Retina (tissue), 1 donor: ENCODE measurements around the gene IL31.
"Not testable (repeated sequence)": the region's sequence is repeated elsewhere in the genome, so short reads cannot be mapped to it uniquely, and the experiment has no call there.

ENCODE experiments used
- DNase-seq: peaks from one replicate; pipeline ENCODE4 v3.0.0-alpha.2; 2016

IL31 gene

DNA sequence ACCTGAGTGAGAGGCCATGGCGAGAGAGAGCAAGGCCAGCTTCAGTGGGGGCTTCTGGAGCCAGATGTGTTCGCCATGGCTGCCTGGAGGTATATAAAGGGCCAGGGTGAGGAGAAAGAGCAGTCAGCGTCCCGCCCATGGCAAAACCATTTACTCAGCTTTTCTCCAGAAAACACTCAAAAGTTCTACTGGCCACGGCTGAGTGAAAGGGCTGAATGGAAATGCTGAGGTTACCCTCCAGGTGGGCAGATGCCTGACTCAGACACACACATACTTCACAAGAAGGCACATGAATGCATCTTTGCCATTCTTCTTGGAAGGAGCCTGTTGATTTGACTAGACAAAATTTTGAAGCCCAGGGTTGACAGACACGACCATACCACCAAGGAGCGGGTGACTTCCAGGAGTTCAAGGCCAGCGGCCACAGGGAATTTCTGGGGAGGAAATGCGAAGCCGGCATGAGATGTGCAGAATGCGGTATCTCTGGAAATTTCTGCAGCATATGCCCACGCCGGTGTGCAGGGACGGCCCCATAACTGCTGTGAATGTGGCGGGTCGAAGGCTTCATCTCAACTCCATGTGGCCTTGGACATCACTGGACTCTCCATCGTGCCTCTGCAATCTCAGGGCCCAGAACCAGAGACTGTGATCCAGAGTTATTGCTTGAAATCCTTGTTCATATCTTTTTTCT, at the start of gene IL31:
Gene IL31, minus strand, starts transcription at position 67 of the 691 bp plus-strand sequence. Its CDS starts 49 bp downstream, at position 18.
- DNase-seq: no peak

DNA sequence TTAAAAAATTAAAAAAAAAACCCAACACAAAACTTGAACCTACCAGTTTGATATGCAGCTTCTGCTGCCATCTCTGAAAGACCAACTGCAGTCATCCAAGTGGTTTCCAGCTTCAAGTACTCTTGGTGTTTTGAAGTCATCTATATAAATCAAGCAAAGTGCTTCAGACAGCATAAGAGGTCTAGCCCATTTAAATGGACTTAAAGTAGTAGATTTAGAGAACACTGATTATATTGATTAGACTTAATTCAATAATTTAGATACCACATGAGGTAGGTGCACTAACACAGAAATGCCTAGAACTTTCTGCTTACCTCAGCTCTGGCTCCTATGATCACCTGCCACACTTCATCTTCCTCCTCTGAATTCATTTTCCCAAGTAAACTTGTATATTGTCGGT, 42.4 kb upstream of the IL31 start:
- no peak for DNase-seq

DNA sequence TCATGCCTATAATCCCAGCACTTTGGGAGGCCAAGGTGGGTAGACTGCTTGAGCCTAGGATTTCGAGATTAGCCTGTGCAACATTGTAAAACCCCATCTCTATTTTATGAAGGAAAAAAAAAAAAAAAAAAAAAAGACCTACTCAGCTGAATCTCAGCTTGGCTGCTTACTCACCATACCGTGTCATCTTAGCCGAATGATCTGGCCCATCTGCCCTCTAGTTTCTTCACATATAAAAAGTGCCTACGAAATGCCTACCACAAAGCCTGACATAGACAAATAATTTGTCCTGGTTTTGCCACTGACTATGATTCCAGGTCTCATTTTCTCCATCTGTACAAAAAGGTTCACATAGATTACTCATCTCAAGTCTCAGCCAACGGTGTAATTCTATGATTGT, 41.8 kb upstream of the IL31 start:
- no peak for DNase-seq

DNA sequence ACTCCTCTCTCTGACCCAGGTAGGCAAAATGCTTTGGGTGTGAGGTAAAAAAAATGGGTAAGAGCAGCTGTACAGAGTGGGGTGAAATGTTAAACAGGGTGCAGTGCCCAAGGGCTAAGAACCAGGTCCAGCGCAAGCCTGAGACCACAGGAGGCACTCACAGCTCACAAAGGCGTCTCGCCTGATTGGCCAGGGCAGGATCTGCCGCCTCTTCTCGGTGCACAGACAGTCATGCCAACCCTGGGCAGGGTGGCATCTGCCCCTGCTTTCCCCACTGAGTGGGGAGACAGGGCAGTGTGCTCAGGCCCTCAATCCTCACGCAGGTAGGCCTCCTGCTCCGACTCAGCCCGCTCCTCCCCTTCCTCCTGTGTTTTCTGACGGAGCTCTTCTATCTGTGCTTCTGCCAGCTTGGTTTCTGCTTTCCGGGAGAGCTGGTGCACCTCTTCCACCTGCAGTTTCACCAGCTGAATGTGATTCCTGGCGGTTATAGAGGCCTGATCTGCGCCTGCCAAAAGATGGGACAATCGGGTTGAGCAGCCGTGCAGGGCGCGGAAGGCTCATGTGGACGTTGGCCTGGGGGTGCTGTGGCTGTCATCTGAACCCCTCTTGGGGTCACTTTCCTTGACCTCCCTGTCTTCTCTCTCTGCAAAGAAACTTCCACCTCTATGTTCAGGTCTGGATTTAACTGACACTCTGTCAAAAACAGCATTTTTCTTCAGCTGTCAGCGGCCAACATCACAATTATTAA, 34.2 kb upstream of the IL31 start:
- DNase-seq: no peak

DNA sequence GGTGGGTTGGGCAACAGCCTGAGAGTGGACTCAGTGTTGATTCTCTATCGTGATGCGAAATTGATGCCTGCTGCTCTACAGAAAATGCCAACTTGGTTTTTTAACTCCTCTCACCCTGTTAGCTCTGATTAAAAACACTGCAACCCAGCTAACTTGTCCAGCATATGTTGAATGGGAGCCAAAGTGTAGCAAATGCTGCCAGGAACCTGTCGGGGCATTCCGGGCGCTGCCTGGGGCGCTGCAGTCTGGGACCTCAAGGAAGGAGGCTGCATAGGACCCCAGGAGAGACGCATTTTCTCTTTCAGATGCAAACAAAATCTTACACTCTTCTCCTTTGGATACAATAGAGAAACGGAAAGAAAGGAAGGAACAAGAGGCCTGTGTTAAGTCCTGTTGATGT, 33.4 kb upstream of the IL31 start:
- DNase-seq: no peak

DNA sequence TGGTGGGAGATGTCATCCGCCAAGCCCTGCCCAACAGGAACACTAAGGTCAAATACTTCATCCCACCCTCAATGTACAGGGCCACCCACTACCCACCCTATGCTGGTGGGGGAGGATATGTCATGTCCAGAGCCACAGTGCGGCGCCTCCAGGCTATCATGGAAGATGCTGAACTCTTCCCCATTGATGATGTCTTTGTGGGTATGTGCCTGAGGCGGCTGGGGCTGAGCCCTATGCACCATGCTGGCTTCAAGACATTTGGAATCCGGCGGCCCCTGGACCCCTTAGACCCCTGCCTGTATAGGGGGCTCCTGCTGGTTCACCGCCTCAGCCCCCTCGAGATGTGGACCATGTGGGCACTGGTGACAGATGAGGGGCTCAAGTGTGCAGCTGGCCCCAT, 33.0 kb upstream of the IL31 start:
- DNase-seq: no peak

DNA sequence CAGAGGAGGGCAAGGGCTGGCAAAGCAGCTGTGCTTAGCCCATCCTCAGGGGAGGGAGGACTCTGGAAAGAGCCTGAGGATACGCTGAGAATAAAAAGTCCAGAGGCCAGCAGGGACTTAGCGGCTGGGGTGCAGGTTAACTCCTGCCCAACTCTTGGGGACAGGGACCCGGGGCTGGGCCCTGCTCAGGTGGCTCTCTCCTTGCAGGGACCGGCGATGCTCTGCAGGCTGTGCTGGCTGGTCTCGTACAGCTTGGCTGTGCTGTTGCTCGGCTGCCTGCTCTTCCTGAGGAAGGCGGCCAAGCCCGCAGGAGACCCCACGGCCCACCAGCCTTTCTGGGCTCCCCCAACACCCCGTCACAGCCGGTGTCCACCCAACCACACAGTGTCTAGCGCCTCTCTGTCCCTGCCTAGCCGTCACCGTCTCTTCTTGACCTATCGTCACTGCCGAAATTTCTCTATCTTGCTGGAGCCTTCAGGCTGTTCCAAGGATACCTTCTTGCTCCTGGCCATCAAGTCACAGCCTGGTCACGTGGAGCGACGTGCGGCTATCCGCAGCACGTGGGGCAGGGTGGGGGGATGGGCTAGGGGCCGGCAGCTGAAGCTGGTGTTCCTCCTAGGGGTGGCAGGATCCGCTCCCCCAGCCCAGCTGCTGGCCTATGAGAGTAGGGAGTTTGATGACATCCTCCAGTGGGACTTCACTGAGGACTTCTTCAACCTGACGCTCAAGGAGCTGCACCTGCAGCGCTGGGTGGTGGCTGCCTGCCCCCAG, 32.3 kb upstream of the IL31 start:
- no peak for DNase-seq

DNA sequence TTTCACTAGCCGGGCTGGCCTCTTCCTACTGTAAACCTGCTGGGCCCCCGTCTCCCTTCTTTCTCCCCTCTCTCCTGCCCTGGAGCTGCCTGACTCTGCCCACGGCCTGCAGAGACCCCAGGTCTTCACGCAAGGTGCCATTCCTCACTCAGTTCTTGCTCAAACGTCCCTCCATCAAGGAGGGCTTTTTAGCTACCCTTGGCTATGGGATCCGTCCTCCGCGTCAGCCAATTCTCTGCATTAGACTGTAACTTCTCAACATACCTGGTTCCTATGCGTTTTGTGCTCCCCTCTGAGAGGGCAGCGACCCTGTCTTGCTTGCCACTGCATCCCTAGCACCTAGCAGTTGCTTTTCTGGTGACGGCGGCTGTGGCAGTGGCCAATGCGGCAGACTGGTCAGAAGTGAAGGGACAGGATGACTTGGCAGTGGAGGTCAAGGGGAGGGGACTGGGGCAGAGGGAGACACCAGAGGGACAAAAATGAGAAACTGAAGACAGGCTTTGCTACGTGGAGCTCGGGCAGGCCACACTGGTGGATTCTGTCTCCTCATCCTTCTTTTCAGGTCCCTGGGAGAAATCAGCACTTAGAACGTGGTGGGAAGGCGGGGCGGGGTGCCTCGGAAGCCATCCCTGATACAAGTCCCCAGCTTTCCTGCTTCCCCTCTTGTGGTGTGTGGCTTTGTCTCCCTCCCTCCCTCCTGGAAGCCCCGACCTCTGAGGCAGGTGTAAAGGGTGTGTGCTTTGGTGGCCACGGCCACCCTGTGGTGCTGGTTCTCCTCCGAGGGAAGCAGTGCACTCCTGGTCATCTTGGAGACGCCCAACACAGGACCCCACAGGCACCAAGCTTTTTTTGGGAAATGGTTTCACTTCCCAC, 31.3 kb upstream of the IL31 start:
- DNase-seq: no peak

DNA sequence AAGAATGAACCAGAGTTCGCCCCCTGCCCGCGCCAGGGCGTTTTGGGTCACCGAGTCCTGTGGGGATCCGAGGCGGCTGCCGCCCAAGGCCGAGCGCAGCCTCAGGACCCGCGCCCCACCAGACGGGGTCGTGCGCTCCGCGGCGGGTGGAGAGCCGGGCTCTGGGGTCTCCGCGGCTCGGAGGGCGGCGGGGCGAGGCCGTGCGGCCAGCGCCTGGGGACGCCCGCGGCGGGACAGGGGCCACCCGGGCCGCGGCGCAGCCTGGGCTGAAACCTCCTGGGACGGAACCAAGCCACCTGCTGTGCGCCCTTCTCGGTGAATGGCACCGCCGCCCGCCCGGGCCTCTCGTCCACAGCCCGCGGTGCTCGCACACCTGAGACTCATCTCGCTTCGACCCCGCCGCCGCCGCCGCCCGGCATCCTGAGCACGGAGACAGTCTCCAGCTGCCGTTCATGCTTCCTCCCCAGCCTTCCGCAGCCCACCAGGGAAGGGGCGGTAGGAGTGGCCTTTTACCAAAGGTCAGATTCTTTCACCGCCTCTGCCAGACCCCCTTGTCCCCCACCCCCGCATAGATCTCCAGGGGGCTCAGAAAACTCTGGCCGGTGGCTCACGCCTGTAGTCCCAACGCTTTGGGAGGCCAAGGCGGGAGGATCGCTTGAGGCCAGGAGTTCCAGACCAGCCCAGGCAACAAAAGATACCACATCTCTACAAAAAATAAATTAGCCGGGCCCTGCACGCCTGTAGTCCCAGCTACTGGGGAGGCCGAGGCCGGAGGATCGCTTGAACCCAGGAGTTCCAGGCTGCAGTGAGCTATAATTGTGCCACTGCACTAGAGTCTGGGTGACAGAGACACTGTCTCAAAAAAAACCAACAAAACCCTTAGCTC, 30.4 kb upstream of the IL31 start:
- DNase-seq: peak; percentile 65

DNA sequence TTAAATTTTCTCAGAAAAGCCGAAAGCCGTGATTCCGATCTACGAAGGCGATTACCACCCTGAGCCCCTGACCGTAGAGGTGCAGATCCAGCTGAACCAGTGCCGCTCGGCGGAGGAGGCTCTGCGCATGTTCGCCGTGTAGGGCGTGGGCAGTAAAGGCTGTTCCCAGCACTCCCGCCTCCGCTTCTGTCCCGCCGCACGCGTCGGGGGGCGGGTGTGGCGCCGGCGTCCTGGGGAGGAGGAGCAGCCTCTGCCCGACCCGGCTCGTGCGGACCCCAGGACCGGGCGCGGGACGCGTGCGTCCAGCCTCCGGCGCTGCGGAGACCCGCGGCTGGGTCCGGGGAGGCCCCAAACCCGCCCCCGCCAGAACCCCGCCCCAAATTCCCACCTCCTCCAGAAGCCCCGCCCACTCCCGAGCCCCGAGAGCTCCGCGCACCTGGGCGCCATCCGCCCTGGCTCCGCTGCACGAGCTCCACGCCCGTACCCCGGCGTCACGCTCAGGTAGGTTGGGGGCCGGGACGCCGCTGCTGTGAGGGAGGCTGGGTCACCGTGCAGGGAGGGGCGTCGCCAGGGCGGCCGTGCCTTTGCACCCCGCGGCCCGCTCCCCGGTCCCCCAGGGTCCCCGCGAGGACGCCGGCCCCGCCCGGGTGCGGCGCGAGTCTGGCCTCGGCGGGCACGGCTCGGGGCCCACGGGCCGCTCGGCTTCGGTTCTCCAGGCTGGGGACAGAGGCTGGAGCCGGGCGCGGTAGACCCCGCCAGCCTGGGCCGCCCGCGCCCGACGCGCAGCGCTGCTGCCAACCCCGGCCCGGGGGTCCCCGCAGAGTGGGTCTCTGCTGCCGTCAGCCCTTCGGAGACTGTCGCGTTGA, 29.5 kb upstream of the IL31 start, which contains the start of gene B3GNT4:
Gene B3GNT4, plus strand, starts transcription at position 409 of the 866 bp plus-strand sequence. CDS start 910 bp downstream, outside the sequence.
- DNase-seq: peak; percentile 70

DNA sequence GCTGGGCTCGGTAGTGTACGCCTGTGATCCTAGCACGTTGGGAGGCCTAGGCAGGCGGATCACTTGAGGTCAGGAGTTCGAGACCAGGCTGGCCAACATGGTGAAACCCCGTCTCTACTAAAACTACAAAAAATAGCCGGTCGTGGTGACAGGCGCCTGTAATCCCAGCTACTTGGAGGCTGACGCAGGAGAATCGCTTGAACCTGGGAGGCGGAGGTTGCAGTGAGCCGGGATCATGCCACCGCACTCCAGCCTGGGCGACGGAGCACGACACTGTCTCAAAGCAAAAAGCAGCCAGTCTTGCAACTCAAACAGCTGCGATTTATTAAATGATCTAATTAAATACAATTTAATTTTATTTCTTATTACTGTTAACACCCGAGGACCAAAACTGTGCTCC, 28.8 kb upstream of the IL31 start:
- DNase-seq: not testable (repeated sequence)

DNA sequence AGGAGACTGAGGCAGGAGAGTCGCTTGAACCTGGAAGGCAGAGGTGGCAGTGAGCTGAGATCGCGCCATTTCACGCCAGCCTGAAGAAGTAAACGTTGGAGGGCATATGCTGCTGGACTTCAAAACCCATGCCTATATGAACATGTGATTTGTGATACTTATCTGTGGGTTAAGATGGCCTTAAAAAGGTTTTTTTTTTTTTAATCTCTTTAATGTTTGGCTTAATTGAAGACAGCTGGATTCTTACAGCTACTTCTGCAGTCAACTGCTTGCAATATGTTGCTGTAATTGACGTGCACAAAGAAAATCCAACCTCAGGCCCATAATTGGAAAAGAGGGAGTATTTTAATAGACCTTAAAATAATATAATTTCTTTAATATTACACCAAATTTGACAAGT, 28.0 kb upstream of the IL31 start:
- no peak for DNase-seq

DNA sequence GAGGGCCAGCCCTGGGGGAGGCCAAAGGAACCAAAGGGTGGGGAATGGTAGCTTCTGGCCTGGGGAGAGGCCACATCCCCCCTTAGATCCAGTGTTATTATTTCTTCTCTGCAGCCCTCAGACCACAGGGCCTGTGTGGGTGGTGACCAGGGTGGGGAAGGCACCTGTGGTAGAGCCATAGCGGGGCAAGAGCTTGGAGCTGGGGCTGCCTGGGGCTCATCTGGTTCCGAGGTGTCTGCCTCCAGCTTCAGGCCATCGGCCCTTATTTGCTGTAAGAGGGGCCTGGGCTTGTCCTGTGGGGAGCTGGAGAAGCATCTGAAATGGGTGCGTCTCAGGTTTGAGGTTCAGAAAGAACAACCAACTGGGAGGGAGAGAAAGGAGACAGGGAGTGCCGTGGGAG, 27.4 kb upstream of the IL31 start:
- DNase-seq: no peak

DNA sequence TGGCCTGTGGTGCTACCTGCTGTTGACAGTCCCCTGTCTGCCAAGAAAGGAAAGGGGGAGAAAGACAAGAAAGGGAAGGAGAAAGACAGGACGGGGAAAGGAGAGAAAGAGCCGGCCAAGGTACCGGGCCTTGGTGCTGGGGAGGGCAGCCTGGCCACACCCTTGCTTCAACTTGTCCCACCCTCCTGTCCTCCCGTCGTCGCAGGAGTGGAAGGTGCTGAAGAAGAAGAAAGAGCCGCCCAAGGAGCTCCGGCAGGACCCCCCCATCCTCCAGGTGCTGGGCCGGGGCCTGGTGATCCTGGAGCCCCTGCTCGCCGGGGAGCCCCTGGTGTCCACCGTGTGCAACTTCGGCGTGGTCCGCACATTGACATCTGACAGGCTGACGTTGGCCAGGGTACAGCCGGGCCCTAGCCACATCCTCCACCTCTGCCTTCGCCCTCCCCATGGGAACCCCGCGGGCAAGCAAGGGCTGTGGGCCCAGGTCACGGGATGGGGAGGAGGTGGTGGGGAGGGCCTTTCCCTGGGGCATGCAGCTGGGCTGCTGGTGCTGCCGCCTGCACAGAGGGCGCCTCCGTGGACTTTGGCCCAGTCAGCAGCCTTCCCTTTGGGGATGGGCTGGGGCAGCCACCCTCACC, 26.6 kb upstream of the IL31 start:
- no peak for DNase-seq

DNA sequence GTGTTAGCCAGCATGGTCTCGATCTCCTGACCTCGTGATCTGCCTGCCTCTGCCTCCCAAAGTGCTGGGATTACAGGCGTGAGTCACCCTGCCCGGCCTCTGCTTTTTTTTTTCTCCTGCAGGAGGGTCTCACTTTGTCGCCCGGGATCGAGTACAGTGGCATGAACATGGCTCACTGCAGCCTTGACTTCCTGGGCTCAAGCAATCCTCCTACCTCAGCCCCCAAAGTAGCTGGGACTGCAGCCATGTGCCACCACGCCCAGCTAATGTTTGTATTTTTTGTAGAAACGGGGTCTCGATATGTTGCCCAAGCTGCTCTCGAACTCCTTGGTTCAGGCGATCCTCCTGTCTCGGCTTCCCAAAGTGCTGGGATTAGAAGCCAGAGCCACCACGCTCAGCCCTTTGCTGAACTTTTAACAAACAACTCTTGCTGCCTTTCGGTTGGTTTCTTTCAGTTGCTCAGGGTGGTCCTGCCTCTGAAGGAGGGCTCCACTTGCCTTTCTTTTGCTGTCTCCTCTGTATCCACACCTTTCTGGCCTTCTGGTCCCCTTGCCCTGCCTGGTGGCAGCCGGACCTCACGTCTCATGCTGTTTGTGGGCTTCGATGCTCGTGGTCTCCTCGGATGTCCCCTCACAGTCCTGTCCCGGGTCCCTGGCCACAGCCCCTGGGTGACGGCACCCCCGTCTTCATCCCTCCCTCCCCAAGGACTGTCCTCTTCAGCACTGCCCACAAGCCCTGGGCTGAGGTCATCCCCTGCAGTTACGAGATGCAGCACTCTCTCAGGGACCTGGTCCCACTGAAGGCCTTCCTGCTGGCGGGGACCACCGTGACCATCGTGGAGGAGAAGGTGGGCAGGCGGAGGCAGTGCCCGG, 25.7 kb upstream of the IL31 start:
- no peak for DNase-seq

DNA sequence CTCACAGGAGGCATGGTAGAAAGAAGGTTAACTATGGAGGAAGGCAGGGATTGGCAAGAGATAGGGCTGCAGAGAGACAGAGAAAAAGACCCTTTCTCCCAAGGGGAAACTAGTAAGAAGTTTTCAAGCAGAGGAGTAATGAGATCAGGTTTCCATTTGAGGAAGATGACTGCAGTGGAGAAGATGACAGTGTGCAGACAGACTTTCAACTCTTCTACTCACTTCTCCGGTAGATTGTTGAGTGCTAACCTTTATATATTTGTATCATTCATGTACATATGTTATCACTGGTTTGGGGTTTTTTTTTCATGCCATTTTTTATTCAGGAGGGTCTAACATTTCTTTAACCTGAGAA, 23.6 kb upstream of the IL31 start:
- DNase-seq: no peak

DNA sequence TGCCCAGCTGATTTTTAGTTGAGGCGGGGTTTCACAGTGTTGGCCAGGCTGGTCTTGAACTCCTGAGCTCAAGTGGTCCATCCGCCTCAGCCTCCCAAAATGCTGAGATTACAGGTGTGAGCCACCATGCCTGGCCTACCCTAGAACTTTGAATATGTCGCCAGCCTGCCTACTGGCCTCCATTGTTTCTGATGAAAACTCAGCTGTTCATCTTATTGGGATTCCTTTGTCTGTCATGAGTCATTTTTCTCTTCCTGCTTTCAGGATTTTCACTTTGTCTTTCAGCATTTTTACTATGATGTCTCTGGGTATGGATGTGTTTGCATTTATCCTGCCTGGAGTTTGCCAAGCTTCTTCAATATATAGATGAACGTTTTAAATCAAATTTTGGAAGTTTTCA, 21.4 kb upstream of the IL31 start:
- no peak for DNase-seq

DNA sequence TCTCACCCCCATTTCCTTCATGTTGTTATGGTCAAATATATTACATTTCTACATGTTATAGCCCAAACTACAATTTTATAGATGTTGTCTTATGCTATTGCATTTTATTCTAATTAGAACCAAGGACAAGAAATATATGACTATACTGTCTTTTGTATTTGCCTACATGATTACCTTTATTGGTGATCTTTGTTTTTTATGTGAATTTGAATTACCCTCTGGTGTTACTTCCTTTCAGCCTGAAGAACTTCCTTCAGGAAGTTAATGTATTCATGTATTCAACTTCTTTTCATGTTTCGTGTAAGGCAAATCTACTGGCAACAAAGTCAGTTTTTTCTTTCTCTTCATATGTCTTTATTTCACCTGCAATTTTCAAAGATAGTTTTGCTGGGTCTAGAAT, 20.8 kb upstream of the IL31 start:
- DNase-seq: no peak

DNA sequence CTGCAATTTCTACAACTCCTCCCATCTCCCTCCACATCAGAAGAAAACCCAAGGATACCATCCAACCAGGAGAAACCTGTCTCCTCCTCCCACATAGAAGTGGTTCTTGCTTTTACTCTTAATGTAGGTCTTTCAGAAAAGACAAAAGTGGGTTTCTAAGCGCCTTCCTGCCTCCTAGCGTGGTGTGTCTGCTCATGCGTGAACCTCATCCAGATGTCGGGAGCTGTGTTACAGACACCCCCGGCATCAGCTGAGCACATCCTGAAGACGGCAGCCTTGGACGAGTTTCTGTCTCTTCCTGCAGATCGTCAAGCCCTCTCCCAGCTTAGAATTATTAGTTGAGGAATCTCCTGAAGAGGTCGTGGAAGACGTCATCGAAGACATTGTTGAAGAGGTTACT, 18.4 kb upstream of the IL31 start:
- DNase-seq: no peak
